DMS79 treated with DMSO at 0.1 percent for 48 hours (cell line): ENCODE results near the gene MAEA.

Experiments
- DNase-seq: peaks from one replicate; lab custom pipeline; 2025; lab: John Stamatoyannopoulos, UW

The MAEA gene

GRCh38 chr4:1249731-1250526, 39.8 kb upstream of the MAEA start:
- peak; percentile 17 for DNase-seq

DNA sequence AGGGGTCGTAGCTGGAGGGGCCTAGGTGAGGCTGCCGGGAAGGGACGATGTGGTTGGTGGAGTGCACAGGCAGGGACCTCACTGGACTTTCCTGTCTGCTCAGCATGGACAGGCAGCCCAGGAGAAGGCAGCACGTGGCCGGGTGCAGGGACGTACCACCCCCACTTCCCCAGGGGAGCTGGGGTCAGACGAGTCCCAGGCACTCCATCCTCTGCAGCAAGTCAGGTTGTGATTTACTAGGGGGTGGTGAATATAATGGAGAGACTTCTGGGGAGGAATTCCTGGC, 39.2 kb upstream of the MAEA start:
- no peak for DNase-seq

DNA sequence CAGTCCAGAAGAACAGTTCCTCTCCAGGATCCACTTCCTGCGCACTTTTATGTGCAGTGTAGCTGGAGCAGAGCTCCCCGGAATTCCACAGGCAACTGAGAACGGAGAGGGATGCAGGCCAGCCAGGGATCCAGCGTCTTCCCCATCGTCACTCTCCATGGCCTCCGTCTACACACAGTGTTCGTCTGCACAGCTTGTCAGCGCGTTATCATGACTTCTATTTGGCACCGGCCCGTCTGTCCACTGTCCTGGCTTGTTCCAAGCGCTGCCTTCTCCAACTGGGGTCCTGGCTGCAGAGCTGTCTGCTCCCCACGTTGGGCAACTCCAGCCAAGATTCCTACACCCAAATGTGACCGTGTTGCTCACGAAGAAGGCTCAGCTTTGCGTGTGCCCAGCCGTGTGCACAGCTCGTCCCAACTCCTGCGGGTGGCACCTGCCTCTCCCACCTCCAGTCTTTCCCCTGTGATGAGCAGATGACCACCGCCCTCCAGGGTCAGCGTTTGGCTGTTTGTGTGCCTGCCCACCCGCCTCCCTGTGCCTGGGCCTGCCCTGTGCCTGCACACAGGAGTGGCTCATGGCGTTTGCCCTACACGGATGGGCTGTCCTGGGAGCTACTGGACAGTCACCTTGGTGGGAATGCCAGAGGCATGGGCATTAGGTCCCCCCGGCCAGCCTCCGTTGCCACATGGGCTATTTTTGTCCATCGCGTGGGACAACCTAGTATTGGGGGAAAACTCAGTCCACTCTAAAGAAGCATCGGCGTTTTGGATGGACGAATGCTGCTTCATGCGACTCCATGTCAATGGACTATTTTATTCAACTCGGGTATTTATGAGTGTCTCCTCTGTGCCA, 38.5 kb upstream of the MAEA start:
- no peak for DNase-seq

GRCh38 chr4:1251773-1252066, 38.0 kb upstream of the MAEA start:
- no peak for DNase-seq

GRCh38 chr4:1252928-1253492, 36.7 kb upstream of the MAEA start:
- no peak for DNase-seq

DNA sequence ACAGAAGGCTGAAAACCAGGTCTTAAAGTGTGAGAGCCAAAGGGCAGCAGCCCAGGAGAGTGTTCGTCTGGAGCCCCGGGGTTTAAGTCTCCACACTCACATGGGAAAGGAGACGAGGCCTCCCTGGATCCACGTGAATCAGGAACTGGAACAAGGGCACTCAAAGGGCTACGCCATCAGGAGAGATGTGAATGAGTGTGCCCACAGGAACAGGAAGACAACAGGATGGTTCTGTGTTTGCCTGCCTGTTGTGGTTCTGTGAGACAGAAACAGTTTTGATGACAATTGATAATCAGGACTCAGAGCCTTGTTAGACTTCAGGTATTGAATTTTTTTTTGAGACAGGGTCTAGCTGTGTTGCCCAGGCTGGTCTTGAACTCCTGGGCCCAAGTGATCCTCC, 35.9 kb upstream of the MAEA start:
- DNase-seq: no peak

DNA sequence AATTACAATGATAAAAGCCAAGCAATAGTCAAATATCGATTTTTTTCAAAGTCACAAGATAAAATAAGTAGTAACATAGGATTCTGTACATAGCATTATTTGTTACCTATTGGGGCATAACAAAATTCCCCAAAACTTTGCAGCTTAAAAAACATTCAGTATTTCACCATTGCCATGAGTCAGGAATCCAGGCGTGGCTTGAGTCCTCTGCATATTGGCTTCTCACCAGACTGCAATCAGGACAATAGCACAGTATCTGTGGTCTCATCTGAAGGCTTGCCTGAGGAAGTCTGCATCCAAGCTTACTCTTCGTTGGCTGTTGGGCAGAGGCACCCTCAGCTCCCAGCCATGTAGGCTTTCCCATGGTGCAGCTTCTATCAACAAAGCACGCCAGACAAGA, 34.5 kb upstream of the MAEA start:
- no peak for DNase-seq

DNA sequence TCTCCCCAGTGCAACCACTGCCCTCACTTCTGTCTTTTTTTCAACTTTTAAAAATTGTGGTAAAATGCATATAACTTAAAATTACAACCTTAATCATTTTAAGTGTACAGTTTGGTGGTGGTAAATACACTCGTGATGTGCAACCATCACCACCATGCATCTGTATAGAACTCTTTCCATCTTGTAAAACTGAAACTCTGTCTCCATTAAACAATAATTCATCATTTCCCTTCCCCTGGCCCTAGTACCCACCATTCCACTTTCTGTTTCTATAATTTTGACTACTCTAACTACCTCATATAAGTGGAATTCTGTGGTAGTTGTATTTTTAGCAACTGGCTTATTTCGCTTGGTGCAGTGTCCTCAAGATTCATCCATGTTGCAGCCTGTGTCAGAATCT, 34.0 kb upstream of the MAEA start:
- DNase-seq: no peak

GRCh38 chr4:1258457-1258856, 31.2 kb upstream of the MAEA start:
- no peak for DNase-seq

DNA sequence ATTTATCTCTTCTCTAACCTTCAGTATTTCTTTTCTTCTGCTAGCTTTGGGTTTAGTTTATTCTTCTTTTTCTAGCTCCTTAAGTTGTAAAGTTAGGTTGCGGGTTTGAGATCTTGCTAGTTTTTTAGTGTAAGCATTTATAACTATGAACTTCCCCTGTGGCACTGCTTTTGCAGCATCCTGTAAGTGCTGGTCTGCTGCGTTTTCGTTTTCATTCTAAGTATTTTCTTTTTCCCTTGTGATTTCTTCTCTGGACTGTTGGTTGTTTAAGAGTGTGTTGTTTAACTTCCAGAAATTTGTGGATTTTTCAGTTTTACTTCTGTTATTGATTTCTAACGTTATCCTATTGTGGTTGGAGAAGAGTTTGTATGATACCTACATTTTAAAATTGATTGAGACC, 29.7 kb upstream of the MAEA start:
- DNase-seq: no peak

DNA sequence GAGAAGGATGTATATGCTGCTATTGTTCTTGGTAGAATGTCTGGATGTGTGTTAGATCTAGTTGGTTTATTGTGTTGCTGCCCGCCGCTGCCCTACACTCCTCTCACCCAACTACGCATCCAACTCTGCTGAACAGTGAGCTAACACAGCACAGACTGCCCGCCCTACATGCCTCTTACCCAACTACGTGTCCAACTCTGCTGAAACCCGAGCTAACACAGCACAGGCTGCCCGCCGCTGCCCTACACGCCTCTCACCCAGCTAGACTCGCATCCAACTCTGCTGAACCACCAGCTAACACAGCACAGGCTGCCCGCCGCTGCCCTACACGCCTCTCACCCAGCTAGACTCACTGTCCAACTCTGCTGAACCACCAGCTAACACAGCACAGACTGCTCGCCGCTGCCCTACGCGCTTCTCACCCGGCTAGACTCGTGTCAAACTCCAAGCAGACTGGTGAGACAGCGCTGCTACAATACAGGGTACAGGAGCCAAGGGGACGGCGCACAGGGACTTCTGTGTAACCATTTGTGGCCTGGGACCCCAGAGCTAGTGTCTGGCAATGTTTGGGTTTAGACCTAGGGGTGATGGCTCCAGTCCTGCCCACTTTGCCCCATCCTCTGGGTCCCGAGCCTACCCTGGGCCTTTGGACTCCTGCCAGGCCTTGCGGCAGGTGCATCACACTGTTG, 29.1 kb upstream of the MAEA start:
- DNase-seq: no peak

- no peak for DNase-seq
Measured at GRCh38 chr4:1261107-1261928, 28.4 kb upstream of the MAEA start.

- no peak for DNase-seq
Measured at GRCh38 chr4:1264942-1265341, 24.7 kb upstream of the MAEA start.

- no peak for DNase-seq
Measured at GRCh38 chr4:1265351-1265750, 24.3 kb upstream of the MAEA start.

GRCh38 chr4:1266881-1267763, 22.6 kb upstream of the MAEA start:
- DNase-seq: no peak

DNA sequence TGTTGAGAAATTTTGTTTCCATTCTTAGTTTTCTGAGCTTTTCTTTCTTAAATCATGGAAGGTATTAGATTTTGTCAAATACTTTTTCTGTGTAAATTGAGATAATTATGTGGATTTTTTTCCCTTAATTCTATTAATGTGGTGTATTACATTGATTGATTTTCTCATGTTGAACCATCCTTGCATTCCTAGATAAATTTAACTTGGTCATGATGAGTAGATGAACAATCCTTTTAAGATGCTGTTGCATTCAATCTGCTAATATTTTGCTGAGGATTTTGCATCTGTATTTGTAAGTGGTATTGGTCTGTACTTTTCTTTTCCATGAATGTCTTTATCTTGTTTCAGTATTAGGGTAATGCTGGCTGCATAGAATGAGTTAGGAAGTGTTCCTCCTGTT, 20.5 kb upstream of the MAEA start:
- DNase-seq: no peak

DNA sequence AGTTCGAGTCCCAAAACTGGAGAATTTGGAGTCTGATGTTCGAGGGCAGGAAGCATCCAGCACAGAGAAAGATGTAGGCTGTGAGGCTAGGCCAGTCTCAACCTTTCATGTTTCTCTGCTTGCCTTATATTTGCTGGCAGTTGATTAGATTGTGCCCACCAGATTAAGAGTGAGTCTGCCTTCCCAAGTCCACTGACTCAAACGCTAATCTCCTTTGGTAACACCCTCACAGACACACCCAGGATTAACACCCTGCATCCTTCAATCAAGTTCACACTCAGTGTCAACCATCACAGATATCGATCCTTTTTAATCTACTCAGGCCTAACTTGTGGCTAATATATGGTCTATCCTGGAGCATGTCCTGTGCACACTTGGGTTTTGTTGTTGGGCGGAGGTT, 18.0 kb upstream of the MAEA start:
- no peak for DNase-seq

- no peak for DNase-seq
Measured at GRCh38 chr4:1274871-1275270, 14.8 kb upstream of the MAEA start.

DNA sequence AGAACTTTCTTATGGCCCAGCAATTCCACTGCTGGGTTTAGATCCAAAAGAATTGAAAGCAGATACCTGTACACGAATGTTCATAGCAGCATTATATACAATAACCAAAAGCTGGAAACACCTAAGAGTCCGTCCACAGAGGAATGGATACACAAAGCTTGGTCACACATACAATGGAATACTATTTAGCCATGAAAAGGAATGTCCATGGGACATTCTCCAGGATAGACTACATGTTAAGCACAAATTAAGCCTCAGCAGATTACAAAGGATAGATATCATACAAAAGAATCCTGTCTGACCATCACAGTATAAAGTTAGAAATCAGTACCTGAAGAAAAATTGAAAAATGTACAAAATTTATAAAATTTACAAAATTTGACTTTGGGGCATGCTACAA, 12.7 kb upstream of the MAEA start:
- DNase-seq: no peak

DNA sequence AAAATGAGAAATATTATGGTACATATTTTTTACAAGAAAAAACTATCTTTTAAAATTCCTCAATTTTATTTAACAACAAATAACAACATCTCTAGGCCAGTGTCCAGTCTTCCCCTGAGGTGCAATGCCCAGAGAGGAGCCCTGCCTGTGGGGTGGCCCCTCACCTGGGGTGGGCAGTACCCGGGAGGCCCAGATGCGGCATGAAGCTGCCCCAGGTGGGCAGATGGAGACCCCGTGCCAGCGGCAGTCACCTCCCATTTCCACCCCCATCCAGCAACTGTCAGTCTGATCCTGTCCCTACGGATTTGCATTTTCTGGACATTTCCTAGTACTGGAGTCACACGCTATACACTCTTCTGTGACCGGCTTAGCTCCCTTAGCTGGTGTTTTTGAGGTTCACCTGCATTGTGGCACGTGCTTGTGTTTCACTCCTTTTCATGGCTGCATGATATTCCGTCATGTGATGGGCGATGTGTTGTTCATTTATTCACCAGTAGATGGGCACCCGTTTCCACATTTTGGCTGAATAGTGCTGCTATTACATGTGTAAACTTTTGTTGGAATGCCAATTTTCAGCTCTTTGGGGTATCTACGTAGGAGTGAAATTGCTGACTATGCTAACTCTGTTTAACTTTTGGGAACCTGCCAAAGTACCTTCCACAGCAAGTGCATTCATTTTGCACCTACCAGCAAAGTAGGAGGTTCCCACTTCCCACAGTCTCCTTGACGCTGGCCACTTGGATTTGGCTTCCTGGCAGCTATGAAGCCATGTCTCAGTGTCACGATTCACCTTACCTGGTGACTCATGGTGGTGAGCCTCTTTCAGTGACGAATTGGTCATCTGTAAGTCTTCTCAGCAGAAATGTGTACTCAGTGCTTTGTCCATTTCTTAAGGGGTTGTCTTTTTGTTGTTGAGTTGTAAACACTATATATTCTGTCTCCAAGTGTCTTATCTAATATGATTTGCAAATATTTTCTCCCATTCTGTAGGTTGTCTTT, 11.7 kb upstream of the MAEA start:
- no peak for DNase-seq
